ENCODE measurements around the gene LMO4.

The LMO4 gene

DNA sequence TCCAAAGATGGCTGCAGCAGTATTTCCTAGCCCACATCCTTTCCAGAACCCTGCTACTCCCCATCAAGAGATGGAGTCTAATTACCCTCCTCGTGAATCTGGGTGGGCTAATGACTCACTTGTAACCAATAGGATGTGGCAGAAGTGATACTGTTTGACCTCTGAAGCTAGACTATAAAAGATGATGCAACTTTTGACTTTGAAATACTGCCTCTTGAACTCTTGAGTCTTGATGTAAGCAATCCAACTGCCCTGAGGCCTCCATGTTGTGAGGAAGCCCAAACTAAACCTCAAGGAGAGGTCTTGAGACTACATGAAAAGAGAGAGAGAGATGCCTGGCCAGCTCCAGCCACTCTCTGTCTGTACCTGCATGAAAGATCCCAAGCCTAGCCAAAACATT, 29.5 kb downstream of the LMO4 start:
- DNase-seq (ENCODE audit: low read depth) = no peak

DNA sequence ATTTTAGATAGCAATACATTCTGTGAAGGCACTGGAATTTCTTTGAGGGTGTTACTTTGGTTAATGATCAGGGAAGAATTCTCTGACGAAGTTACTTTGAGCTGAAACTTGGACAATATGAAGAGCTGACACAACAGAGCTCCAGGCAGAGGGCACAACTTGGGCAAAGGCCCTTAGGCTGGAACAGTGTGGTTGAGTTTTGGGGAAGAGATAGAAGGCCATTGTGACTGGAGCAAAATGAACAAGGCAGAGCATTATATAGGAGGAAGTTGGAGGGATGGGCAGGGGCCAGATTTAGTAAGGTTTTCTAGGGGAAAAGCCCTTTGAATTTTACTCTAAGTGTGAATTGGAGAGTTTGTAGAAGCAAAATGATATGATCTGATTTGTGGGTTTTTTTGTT, 30.9 kb downstream of the LMO4 start:
- no peak for DNase-seq (ENCODE audit: low read depth)

DNA sequence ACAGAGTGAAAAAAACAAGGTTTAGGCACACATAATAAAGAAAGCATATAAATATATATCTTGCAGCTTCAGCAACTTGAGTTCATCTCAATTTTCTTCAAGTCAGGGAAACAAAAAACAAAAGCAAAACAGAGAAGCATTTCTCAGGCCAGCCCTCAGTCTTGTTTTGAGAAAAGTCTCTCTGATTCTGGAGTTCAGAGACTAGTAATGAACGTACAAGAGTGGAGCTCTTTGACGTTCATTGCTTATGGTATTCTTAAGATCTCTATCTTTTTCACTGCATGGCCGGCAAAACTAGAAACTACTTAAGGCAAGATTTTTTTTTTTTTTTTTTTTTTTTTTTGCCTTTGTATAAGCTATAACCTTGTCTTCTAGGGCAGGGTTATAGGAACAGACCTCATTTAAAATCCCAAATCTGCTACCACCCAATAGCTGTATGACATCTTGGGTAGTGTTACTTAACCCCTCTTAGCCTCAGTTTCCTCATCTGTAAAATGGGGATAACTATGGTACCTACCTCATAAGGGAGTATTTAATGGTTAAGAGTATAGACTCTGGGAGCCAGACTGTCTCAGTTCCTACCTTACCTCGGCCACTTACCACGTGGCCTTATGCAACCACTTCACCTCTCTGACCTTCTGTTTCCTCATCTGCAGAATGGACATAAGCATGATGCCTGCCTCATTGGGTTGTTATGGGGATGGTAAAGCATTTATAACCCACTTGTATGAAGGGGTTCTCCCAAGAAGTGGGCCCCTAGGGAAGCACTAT, 33.6 kb downstream of the LMO4 start:
- DNase-seq (ENCODE audit: low read depth) = no peak

DNA sequence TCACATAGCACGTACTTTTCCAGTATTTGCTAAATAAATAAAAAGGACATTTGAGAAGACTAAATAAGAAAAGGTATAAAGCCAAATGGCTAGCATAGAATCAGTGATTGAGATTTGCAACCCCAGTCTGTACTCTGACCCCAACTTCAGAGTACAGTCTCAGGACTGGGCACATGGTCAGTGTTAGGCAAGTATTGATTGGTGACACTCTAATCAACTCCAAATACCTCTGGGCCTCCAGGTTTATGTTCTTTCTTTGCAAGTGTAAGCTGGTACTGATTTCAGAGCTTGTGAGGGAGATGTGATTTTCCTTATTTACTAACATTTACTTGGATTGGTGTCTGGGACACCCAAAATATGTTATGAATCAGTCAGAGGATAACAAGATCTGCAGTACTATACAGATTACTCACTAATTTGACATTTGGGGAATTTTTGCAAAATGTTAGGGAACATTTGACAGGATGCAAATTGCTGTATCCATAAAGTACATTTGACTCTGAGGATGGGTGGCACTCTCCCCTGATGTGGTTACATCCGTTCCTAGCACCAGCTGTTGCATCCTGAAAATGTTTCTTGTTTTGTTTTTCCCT, 34.2 kb downstream of the LMO4 start:
- DNase-seq (ENCODE audit: low read depth) = no peak

DNA sequence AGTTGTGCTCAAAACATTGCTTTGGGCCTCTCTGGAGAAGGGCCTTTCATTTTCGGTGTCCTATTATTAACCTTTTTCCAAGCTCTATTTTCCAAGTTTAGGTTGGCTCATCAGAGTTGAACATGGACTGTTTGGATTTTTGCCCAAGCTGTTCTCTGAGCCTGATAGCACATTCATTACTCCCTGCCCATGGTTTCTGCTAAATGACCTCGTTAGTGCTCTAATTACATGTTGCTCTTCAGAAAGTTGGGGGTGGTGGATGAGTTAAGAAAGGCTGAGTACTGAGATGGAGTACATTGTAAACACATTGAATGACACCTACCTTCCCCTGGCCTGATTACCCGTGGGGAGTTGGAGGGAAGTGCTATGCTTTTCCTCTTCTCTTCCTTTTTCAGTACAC, 38.9 kb downstream of the LMO4 start:
- DNase-seq (ENCODE audit: low read depth) = no peak

DNA sequence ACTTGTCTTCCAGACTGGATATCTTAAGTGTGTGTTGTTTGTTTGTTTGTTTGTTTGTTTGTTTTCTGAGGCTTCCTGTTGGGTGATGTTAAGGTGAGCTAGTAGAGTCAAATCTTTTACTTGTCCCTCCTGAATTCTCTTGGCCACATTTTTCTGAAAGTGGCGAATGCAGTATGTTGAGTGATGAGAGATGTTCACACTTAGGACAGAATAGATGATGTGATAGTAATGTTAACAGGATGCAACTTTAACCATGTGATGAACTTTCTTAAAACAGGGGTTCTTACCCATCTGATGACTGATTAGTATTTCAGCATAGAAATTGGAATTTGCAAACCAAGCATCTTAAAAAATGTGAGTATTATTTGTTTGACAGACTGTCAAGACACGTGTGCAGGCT, 40.2 kb downstream of the LMO4 start:
- no peak for DNase-seq (ENCODE audit: low read depth)

DNA sequence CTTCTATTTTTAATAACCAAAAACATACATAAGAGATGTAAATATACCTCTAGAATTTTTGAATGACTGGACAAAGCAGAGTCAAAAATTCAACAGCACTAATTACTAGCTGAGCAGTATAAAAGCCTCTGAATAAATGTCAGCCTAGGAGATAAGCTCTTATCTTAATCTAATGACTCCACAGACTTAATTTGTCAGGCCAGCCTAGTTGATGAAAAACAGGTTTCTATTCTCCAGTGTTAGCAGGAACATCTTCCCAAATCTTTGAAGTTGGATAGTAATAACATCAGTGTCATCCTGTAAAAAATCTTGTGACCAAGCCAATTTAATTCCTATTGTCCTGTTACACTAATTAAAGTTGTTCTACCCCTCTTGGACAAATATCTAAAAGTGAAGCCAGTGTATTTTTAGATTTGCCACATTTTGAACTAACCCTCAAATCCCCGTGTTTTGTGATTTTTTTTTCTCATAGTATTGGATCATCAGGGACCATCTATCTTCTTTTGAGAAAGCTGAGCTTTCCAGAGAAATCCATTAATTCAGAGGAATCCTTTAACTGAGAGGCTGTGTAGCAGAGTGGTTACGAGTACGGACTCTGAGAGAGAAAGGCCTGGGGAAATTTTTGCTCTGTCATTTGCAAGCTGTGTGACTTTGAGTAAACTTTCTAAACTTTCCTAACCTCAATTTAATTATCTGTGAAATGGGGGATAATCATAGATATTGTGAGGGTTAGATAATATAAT, 41.2 kb downstream of the LMO4 start:
- no peak for DNase-seq (ENCODE audit: low read depth)

DNA sequence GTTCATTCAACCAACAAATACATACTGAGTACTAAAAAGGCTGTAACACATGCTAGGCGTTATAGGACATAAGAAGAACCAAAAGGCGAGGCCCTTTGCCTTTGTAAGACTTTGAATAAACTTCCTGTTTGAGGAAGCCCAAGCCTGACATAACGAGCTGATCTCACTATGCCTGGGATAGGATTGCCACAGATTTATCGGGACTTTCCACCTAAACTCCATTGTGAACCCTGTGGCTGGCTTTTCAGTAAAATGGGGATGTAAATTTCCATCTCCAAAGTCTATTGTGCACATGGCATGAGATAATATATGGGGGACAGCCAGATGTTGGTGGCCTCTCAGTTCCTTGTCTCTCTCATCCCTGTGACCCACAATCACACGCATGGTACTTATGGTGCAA, 41.9 kb downstream of the LMO4 start:
- no peak for DNase-seq (ENCODE audit: low read depth)

DNA sequence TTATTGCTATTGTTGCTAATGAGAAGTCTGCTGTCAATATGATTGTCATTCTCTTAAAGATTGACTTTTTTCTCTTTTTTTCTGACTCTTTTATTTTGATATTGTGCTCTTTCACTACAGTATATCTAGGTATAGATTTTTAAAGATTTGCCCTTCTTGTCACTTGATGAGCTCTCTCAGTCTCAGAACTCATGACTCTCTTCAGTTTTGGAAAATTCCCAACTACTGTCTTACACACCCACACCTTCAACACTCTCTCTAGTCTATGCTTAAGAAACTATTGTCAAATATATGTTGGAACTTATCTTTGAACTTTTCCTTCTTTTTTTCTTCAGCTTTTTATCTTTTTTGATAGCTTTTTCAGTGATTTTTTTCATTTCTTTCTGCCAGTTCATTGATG, 50.6 kb downstream of the LMO4 start:
- DNase-seq (ENCODE audit: low read depth) = no peak

DNA sequence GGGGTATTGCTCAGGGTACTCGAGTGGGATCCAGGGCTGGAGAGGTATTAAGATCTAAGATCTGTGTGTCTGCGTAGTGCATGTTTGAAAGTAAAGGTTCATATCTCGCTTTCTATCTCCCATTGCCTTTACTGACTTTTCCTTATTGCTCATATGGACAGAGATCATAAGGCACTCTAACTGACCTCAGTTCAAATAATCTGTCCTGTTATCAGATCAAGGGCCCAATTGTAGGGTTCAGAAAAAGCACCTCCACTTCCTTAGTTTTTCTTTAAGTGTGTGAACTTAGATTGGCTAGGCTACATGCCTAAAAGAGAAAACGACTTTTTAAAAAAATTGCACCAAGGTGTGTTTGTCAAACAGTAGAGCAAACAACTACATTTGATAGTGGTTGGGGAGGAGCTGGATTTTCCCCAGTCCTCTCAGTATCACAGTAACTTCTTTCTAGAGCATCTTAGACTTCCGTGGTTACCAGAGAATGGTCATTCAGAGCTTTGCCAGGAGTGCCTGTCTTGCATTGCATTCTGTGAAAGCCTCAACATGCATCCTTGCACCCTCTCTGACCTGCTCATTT, 57.6 kb downstream of the LMO4 start:
- DNase-seq (ENCODE audit: low read depth) = no peak

DNA sequence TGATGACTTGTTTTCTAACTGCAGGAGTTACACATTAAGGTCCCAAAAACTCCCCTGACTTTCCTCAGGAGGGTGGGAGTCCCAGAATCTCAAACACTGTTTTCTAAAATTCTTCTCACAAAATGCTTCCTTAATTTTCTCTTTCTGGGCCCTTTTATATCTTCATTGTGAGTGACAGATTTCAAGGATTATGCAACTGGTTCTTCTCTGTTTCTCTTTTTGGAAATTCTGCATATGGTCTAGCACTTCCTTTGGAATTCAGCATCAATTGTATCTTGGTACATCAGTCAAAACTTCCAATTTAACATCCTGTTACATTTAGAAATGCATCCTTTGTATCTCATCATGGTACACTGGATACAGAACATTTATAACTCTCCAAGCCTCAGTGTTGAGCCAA, 59.7 kb downstream of the LMO4 start:
- no peak for DNase-seq (ENCODE audit: low read depth)

DNA sequence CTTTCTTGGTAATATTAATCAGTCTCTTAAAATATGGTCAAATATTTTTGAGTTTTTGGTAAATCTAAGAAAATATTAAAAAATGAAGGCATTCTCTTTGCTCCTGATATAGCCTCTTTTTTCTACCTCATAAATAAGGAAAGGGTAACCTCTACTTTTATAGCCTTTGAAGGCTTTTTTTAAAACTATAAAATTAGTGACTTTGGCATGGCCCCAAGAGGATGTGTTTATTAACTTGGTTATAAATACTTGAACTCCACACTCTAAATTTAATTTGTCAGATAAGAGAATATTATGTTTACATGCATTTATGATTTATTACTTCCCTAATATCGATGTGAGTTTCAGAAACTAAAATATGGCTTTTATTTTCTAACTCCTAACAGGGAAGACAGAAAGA, 60.3 kb downstream of the LMO4 start:
- DNase-seq (ENCODE audit: low read depth) = no peak

DNA sequence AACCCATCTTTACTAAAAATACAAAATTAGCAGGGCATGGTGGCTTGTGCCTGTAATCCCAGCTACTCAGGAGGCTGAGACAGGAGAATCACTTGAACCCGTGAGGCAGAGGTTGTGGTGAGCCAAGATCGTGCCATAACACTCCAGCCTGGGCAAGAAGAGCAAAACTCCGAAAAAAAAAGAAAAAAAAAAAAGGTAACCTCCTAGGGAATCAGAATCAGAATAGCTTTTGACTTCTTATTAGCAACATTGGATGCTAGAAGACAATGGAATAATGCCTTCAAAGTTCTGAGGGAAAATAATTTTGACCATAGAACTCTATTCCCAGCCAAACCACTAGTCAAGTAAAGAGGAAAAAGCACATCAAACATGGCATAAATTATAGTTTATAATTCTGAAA, 60.9 kb downstream of the LMO4 start:
- no peak for DNase-seq (ENCODE audit: low read depth)

DNA sequence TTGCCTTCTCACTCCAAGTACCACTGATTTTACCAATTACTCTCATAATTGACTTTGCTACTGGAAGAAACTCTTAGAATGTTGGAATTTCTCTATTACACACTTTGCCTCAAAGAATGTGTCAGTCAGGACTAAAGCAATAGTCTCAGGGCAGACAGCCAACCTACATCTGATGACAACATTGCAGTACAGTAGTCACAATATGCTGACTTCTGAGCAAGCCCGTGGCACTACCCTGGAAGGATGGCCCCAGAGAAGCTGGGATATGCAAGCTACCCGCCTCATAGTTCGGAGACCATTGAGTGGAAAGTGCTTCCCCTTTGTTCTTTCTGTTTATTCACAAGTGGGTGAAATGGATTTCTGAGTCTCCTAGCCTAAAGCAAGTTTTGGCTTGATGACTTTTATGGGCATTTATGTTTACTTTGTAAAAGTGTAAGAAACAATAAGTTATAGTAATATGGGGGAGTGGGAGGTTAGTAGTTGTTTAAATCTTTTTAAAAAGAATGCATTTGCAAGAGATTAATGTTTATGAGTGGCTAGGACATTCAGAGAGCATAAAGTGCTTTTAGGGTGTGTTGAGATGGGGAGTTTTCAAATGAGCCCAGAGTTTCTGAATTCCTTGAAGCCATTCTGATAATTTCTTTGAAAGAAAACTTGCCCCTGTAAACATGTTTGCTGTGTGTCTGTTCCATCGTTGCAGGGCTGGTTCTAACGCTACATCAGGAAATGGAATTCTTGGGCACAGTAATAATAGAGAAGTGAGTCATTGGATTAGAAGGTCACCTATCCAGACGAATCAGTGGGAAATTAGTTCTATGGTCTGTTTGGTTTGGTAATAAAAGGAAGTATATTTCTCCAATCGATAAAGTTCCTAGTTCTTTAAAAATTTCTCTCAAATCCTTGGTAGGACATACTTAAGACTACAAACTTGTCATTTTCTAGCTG, 63.8 kb downstream of the LMO4 start:
- no peak for DNase-seq (ENCODE audit: low read depth)

DNA sequence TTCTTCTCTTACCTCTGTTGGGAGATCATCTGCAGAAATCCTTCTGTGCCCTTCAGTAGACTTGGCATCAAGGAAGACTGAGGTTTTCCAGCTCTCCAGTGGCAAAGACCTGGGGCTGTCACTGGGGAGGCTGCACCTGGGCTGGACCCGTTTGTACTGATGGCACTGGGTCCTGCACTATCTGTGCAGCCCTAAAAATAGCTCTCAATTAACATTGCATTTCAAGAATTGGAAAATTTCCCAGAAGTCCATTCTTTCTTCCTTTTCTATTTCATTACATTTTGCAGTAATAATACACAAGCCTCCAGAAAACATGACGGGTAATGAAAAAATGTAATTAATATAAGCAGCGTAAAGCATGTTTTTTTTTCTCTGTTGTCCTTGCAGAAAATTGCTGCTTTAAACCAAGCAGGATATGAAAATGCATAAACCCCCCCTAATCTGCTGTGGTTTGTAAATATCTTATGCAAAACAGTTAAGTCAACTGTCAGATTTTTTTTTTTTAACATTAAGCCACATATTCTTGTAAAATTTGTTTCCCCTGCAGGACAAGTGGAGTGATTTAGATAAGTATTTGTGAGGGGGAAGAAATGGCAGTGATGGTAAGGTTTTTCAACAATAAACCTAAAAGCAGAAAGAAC, 64.9 kb downstream of the LMO4 start:
- DNase-seq (ENCODE audit: low read depth) = no peak

DNA sequence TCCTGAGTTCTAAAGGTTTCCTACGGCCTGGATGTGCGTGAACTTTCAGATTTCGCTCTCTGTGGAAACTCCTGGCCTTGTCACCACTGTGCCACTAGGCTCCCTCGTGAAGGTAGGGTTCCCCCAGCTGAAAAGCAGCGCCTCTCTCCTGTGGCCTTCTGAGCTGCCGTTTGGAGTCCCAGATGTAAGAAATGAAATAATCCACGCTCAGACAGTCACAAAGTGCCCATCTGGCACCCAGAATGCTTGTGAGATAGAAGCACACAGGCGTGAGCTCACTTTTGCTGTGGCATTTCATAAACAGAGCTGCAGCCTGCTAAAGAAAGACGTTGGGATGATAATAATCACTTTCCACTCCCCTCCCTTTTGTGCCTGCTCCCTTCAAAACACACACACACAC, 65.8 kb downstream of the LMO4 start:
- no peak for DNase-seq (ENCODE audit: low read depth)

DNA sequence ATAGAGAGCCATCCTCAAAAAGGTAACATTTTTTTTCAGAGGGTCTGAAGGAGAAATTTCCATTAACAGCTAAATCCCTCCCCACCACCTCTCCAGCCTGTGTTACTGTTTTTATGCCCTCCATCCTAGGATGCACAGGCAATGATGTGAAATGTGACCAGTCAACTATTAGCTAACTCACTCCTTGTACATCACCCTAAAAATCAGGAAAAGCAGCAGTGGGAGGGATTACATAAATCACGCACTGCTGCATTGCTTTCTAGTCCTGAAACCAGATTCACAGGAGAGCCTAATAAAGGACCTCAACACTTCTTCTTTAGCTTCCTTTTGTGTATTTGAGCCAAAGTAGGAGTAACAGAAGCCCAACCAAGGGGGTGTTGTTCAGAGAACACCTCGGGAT, 66.3 kb downstream of the LMO4 start:
- no peak for DNase-seq (ENCODE audit: low read depth)

Data from CMK (cell line).